K562 (cell line): ENCODE results near the gene SPRING1.

ENCODE experiments used
- ATF7 ChIP-seq: fragments of 450-650 bp; IDR thresholded peaks from 2 replicates; pipeline ENCODE4 v1.7.1; 2014; ENCODE audit warnings: mild to moderate bottlenecking, moderate library complexity
- CHD2 ChIP-seq: IDR thresholded peaks from 2 replicates; pipeline ENCODE4 v1.6.1; 2011; ENCODE audit warnings: low read depth, low read length
- CTCF ChIP-seq, 3 experiments: IDR thresholded peaks in 2 of 3; conservative IDR thresholded peaks in 1 of 3; 2 replicates each; pipeline ENCODE4 v1.5.1; 2011 to 2012; ENCODE audit warnings: low read length in 3 of 3, mild to moderate bottlenecking in 3 of 3, control low read depth in 2 of 3, improper control_type of control experiment in 1 of 3, inconsistent platforms in 1 of 3, low read depth in 1 of 3, mixed read lengths in 1 of 3, moderate library complexity in 1 of 3; ENCODE audit not compliant: insufficient read depth in 2 of 3
- GABPA ChIP-seq: fragments of 200-800 bp; sonication (Bioruptor generic); conservative IDR thresholded peaks from 2 replicates; pipeline ENCODE4 v1.6.1; 2016; ENCODE audit warnings: low read depth, missing genetic modification characterization, missing compliant biosample characterization
- KDM5B ChIP-seq: fragments of 200-600 bp; sonication (generic); IDR thresholded peaks from 2 replicates; pipeline ENCODE4 v1.6.1; 2012; ENCODE audit warnings: low read depth, mild to moderate bottlenecking, moderate library complexity, low read length, control low read depth, inconsistent platforms; ENCODE audit not compliant: insufficient replicate concordance
- NONO ChIP-seq, 2 experiments: fragments of 200-400 bp in 1 of 2; fragments of 450-650 bp in 1 of 2; formaldehyde crosslinking in 1 of 2; IDR thresholded peaks; 2 replicates each; pipeline ENCODE4 v1.6.1; 2017; ENCODE audit warnings: low read depth in 2 of 2, mild to moderate bottlenecking in 2 of 2, moderate library complexity in 2 of 2, low read length in 1 of 2
- REST ChIP-seq, 2 experiments: fragments of 450-650 bp; formaldehyde crosslinking in 1 of 2; IDR thresholded peaks; 2 replicates each; pipeline versions ENCODE4 v1.4.0 to v1.6.1; 2014 to 2020; ENCODE audit warnings: mild to moderate bottlenecking in 2 of 2, borderline replicate concordance in 1 of 2, low read depth in 1 of 2
- THAP7 ChIP-seq: fragments of 250-450 bp; sonication (Bioruptor Pico); IDR thresholded peaks from 2 replicates; pipeline ENCODE4 v1.5.0; 2021
- ZNF431 ChIP-seq: sonication (generic); formaldehyde crosslinking; IDR thresholded peaks from 2 replicates; pipeline ENCODE4 v1.8.0; 2022; ENCODE audit warnings: mild to moderate bottlenecking, missing genetic modification reagents
- ZNF589 ChIP-seq: fragments of 200-800 bp; sonication (Bioruptor generic); IDR thresholded peaks from 2 replicates; pipeline ENCODE4 v1.6.1; 2016; ENCODE audit warnings: low read depth, missing genetic modification characterization, missing compliant biosample characterization

GRCh38 chr12:116718655-116719454 is 19.0 kb downstream of the SPRING1 start:
- TF ChIP-seq REST (IDR thresholded peaks at IDR 0.05; ENCODE audit: borderline replicate concordance) (no peak), REST (CRISPR knock-in tag; IDR thresholded peaks at IDR 0.05; ENCODE audit: low read depth) (no peak), GABPA (tag) (no peak), ZNF589 (CRISPR knock-in tag) (no peak), CTCF (IDR thresholded peaks at IDR 0.05 in 2 of 3, conservative IDR thresholded peaks at IDR 0.05 in 1 of 3; ENCODE audit: insufficient read depth in 2 of 3, low read depth in 1 of 3, low read length in 3 of 3) (no peak), CHD2 (no peak), KDM5B (no peak), THAP7 (CRISPR knock-in tag) (no peak), NONO (IDR thresholded peaks at IDR 0.05; ENCODE audit: low read depth in 2 of 2, low read length in 1 of 2) (no peak), ZNF431 (CRISPR knock-in tag) (no peak), ATF7 (no peak)
